Measurements from ENCODE around the gene LRP4. TPM values are rescaled to one million over a fixed set of nuclear protein-coding genes. Genes with fewer than 3 reads are reported as not detected.

Gene LRP4
- total RNA-seq, 2 experiments from 2014 or later = 0.36 to 0.45 TPM

- ATAC-seq (no peak), DNase-seq (no peak)
- Mint-ChIP-seq H3K4me1 (ENCODE audit: low read depth) (no peaks in the 10 kb centered on the region), H3K27ac (no peak overlapping the region), H3K4me3 (no peak overlapping the region), H3K9me3 (no peaks in the 10 kb centered on the region), H3K36me3 (ENCODE audit: low read depth) (no peaks in the 10 kb centered on the region), H3K27me3 (peaks cover 3% of the 10 kb centered on the region)
- intact Hi-C loops (cut with micrococcal nuclease) = no loop called here
- ChIA-PET CTCF (no interaction called here), POLR2A (interaction anchor here (1.0 kb wide), 1 partner anchor 15 kb away, joined by 3 read pairs; no protein-coding TSS in a partner anchor)
- no peak for TF ChIP-seq CTCF (IDR thresholded peaks at IDR 0.05)
Observed at GRCh38 chr11:46858920-46859546, 59.3 kb downstream of the LRP4 start.

- Mint-ChIP-seq H3K27me3 (peaks cover 3% of the 10 kb centered on the region), H3K36me3 (ENCODE audit: low read depth) (no peaks in the 10 kb centered on the region), H3K27ac (no peak overlapping the region), H3K4me1 (ENCODE audit: low read depth) (no peaks in the 10 kb centered on the region), H3K4me3 (no peak overlapping the region), H3K9me3 (no peaks in the 10 kb centered on the region)
- DNase-seq (no peak), ATAC-seq (no peak)
- TF ChIP-seq CTCF (IDR thresholded peaks at IDR 0.05) = no peak
- ChIA-PET CTCF (no interaction called here), POLR2A (interaction anchor here (1.0 kb wide), 1 partner anchor 13 kb away, joined by 3 read pairs; no protein-coding TSS in a partner anchor)
- intact Hi-C loops (cut with micrococcal nuclease) = no loop called here
Observed at GRCh38 chr11:46857666-46858065, 60.7 kb downstream of the LRP4 start.

GRCh38 chr11:46856605-46857343, 61.6 kb downstream of the LRP4 start:
- no peak for TF ChIP-seq CTCF (IDR thresholded peaks at IDR 0.05)
- Mint-ChIP-seq H3K4me3 (no peak overlapping the region), H3K27me3 (peaks cover 3% of the 10 kb centered on the region), H3K27ac (no peak overlapping the region), H3K36me3 (ENCODE audit: low read depth) (no peaks in the 10 kb centered on the region), H3K4me1 (ENCODE audit: low read depth) (no peaks in the 10 kb centered on the region), H3K9me3 (no peaks in the 10 kb centered on the region)
- ATAC-seq (no peak), DNase-seq (no peak)
- ChIA-PET POLR2A (interaction anchor here (0.8 kb wide), 1 partner anchor 12 kb away, joined by 3 read pairs; no protein-coding TSS in a partner anchor), CTCF (no interaction called here)
- intact Hi-C loops (cut with micrococcal nuclease) = no loop called here

- POLR2A ChIA-PET = interaction anchor here (0.7 to 0.8 kb wide), 2 partner anchors 11 to 53 kb away, joined by 3 read pairs; no protein-coding TSS in a partner anchor
- no peak overlapping the region for H3K4me3 Mint-ChIP-seq
- CTCF ChIA-PET = interaction anchor here (1.0 kb wide), 1 partner anchor 298 kb away, joined by 3 read pairs; no protein-coding TSS in a partner anchor
- DNase-seq = no peak
- H3K9me3 Mint-ChIP-seq = no peaks in the 10 kb centered on the region
- no peak for TF ChIP-seq CTCF (IDR thresholded peaks at IDR 0.05)
- no peak for ATAC-seq
- no peaks in the 10 kb centered on the region for H3K4me1 Mint-ChIP-seq (ENCODE audit: low read depth)
- H3K36me3 Mint-ChIP-seq (ENCODE audit: low read depth) = no peaks in the 10 kb centered on the region
- intact Hi-C loops (cut with micrococcal nuclease) = no loop called here
- H3K27me3 Mint-ChIP-seq = peaks cover 3% of the 10 kb centered on the region
- H3K27ac Mint-ChIP-seq = no peak overlapping the region
Observed at GRCh38 chr11:46855863-46856262, 62.5 kb downstream of the LRP4 start.

GRCh38 chr11:46855167-46855566, 63.2 kb downstream of the LRP4 start:
- intact Hi-C loops (cut with micrococcal nuclease) = no loop called here
- ATAC-seq = no peak
- H3K9me3 Mint-ChIP-seq = no peaks in the 10 kb centered on the region
- TF ChIP-seq CTCF (IDR thresholded peaks at IDR 0.05) = no peak
- DNase-seq = no peak
- H3K4me1 Mint-ChIP-seq (ENCODE audit: low read depth) = no peaks in the 10 kb centered on the region
- H3K27ac Mint-ChIP-seq = no peak overlapping the region
- POLR2A ChIA-PET = no interaction called here
- no peaks in the 10 kb centered on the region for H3K36me3 Mint-ChIP-seq (ENCODE audit: low read depth)
- H3K4me3 Mint-ChIP-seq = no peak overlapping the region
- H3K27me3 Mint-ChIP-seq = no peaks in the 10 kb centered on the region
- CTCF ChIA-PET = interaction anchor here (1.0 kb wide), 1 partner anchor 298 kb away, joined by 3 read pairs; no protein-coding TSS in a partner anchor
